Testis (tissue), 3 donors: ENCODE results near the gene ZNF516. TPM values are rescaled to one million over a fixed set of nuclear protein-coding genes. Genes with fewer than 3 reads are reported as not detected.

ENCODE experiments used
- DNase-seq: peaks from one replicate; pipeline ENCODE4 v3.0.0-alpha.2; 2019
- H3K27ac ChIP-seq, 2 donors: fragments of 200-600 bp; sonication (generic); one replicate each; pipeline ENCODE4 v1.5.1; 2019
- H3K27me3 ChIP-seq: fragments of 200-600 bp; sonication (generic); one replicate; pipeline ENCODE4 v1.5.1; 2019
- H3K36me3 ChIP-seq: fragments of 200-600 bp; sonication (generic); one replicate; pipeline ENCODE4 v1.5.1; 2017; ENCODE audit warnings: low read depth; ENCODE audit errors: missing control alignments
- H3K4me1 ChIP-seq: fragments of 200-600 bp; sonication (generic); one replicate; pipeline ENCODE4 v1.5.1; 2019
- H3K4me3 ChIP-seq, 2 donors: fragments of 200-600 bp; sonication (generic); one replicate each; pipeline ENCODE4 v1.5.1; 2017 to 2019
- H3K9me3 ChIP-seq: fragments of 200-600 bp; sonication (generic); one replicate; pipeline ENCODE4 v1.5.1; 2017
- CTCF ChIP-seq, 3 experiments: fragments of 450-650 bp in 2 of 3; fragments of 200-600 bp in 1 of 3; sonication (generic) in 1 of 3; IDR thresholded peaks; one replicate each; pipeline ENCODE4 v1.5.1; 2016 to 2019; ENCODE audit warnings: antibody characterized with exemption in 3 of 3, mild to moderate bottlenecking in 2 of 3, moderate library complexity in 1 of 3
- POLR2A ChIP-seq: fragments of 450-650 bp; IDR thresholded peaks from one replicate; pipeline ENCODE4 v1.6.1; 2017; ENCODE audit warnings: antibody characterized with exemption, mild to moderate bottlenecking, moderate library complexity
- WGBS, 2 donors: methylation state at CpG; one replicate each; pipeline ENCODE4 v1.1.5; 2018; 5-methylcytosine and 5-hydroxymethylcytosine counted together
- intact Hi-C: fragments of 100-400 bp; cut with DNase I; formaldehyde crosslinking; loops from one replicate; pipeline ENCODE4 v1.15.1; 2023; ENCODE audit warnings: low total_unique reads
- polyA plus RNA-seq: library from polyadenylated mRNA; stranded (reverse); fragments of 350-450 nt; fragmentation: Illumina TruSeq; extraction: RNeasy Lipid Tissue Mini Kit (QIAGEN cat#74804); gene quantifications from one replicate; pipeline ENCODE4 v1.2.3, GENCODE V29; 2014; ENCODE audit warnings: low read depth, low replicate concordance; ENCODE audit not compliant: insufficient read depth
- total RNA-seq, 2 donors: library from RNA; depleted of rRNA; stranded (reverse); fragments of >200 nt; gene quantifications; one replicate each; pipeline ENCODE4 v1.2.3, GENCODE V29; 2016

ZNF516 gene
- total and polyA plus RNA-seq, 3 donors from 2014 or later: 79.0 to 212 (median 189) TPM

GRCh38 chr18:76374330-76375281 lies 120.4 kb downstream of the ZNF516 start:
- Histone ChIP-seq H3K4me1 (peaks cover 4% of the 10 kb centered on the region), H3K27ac (no peak overlapping the region), H3K4me3 (no peak overlapping the region), H3K9me3 (no peaks in the 10 kb centered on the region), H3K27me3 (no peaks in the 10 kb centered on the region), H3K36me3 (no peaks in the 10 kb centered on the region)
- intact Hi-C loops: no loop called here
- TF ChIP-seq POLR2A (no peak), CTCF (IDR thresholded peaks at IDR 0.05) (no peak)
- DNase-seq: no peak
- 80 to 82% methylated on average over 12 of the region's 12 CpGs for WGBS, 2 donors

- Histone ChIP-seq H3K4me3 (no peak overlapping the region), H3K27me3 (no peaks in the 10 kb centered on the region), H3K4me1 (peaks cover 4% of the 10 kb centered on the region), H3K36me3 (no peaks in the 10 kb centered on the region), H3K27ac (no peak overlapping the region), H3K9me3 (no peaks in the 10 kb centered on the region)
- DNase-seq: no peak
- no peak for TF ChIP-seq POLR2A
- no peak for TF ChIP-seq CTCF (IDR thresholded peaks at IDR 0.05)
- intact Hi-C loops: no loop called here
- 85 to 90% methylated on average over 5 of the region's 5 CpGs for WGBS, 2 donors
These were observed 121.7 kb downstream of the ZNF516 start for GRCh38 chr18:76373297-76373696.

GRCh38 chr18:76371301-76372203 lies 123.5 kb downstream of the ZNF516 start:
- Histone ChIP-seq H3K4me1 (no peaks in the 10 kb centered on the region), H3K9me3 (no peaks in the 10 kb centered on the region), H3K36me3 (no peaks in the 10 kb centered on the region), H3K27me3 (no peaks in the 10 kb centered on the region), H3K4me3 (no peak overlapping the region), H3K27ac (no peak overlapping the region)
- DNase-seq: no peak
- intact Hi-C loops: no loop called here
- TF ChIP-seq CTCF (IDR thresholded peaks at IDR 0.05) (no peak), POLR2A (no peak)
- whole genome bisulfite sequencing, 2 donors: 93 to 97% methylated on average over 17 to 43 of the region's 43 CpGs

GRCh38 chr18:76370686-76371085 lies 124.4 kb downstream of the ZNF516 start:
- TF ChIP-seq CTCF (IDR thresholded peaks at IDR 0.05) (no peak), POLR2A (no peak)
- no peaks in the 10 kb centered on the region for H3K4me1 ChIP-seq
- intact Hi-C loops: no loop called here
- H3K27ac ChIP-seq: no peak overlapping the region
- no peak overlapping the region for H3K4me3 ChIP-seq
- no peaks in the 10 kb centered on the region for H3K27me3 ChIP-seq
- H3K9me3 ChIP-seq: no peaks in the 10 kb centered on the region
- 93 to 96% methylated on average over 10 of the region's 10 CpGs for WGBS, 2 donors
- DNase-seq: no peak
- H3K36me3 ChIP-seq: no peaks in the 10 kb centered on the region
